DOHH2 (cell line): ENCODE data around the gene RBX1.

Experiments
- EZH2phosphoT487 ChIP-seq: fragments of 200-600 bp; sonication (generic); IDR thresholded peaks from 2 replicates; pipeline ENCODE4 v1.6.1; 2017; ENCODE audit warnings: borderline replicate concordance, mild to moderate bottlenecking, antibody characterized with exemption, low read length, moderate library complexity, mixed read lengths
- TF ChIP-seq, protein P1 (sequence below): fragments of 200-600 bp; sonication (generic); IDR thresholded peaks from one replicate; pipeline ENCODE4 v1.5.1; 2014; ENCODE audit warnings: antibody characterized with exemption, mild to moderate bottlenecking, low read depth, low read length; ENCODE audit not compliant: poor library complexity, severe bottlenecking

DNA sequence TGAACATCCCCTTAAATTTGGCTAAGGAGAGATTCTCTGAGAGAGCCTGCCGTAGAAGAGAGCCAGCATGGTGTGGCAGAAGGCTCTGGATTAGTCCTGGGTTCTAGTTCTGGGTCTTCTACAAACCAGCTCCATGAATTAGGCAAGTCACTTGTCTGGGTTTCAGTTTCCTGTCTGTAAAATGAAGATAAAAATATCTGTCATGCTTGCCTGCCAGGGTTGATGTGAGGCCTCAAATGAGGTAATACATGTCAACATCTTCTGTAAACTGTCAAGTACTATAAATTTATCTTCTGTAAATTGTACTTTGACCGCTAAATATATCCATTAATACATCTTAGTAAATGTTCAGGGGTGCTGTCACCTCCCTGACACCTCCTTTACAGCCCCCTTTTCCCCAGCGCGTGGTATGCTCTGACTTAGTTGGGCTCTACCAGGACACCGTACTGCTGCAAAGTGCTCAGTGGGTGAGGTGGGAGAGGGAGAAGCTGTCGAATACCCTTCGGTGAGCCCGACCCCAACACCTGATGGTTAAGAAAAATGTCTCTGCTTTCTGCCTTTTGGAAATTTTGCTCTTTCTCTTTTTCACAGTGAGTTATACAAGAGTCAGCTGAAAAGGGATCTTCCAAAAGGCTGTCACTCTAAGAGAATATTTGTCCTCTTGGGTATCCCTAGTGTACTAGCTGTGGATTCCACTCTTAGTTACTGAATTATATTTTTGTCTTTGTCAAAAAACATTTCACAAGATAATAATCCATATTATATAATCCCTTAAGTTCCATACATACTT is 15.0 kb downstream of the RBX1 start:
- TF ChIP-seq, protein P1, sequence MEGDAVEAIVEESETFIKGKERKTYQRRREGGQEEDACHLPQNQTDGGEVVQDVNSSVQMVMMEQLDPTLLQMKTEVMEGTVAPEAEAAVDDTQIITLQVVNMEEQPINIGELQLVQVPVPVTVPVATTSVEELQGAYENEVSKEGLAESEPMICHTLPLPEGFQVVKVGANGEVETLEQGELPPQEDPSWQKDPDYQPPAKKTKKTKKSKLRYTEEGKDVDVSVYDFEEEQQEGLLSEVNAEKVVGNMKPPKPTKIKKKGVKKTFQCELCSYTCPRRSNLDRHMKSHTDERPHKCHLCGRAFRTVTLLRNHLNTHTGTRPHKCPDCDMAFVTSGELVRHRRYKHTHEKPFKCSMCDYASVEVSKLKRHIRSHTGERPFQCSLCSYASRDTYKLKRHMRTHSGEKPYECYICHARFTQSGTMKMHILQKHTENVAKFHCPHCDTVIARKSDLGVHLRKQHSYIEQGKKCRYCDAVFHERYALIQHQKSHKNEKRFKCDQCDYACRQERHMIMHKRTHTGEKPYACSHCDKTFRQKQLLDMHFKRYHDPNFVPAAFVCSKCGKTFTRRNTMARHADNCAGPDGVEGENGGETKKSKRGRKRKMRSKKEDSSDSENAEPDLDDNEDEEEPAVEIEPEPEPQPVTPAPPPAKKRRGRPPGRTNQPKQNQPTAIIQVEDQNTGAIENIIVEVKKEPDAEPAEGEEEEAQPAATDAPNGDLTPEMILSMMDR = no peak
- TF ChIP-seq EZH2phosphoT487 = no peak
